GM18511 (cell line): ENCODE measurements around the gene TSHZ2.

Experiments
- ATAC-seq: cut with Tn5 transposase; IDR thresholded peaks from one replicate; pipeline ENCODE4 v1.9.1; 2021; ENCODE audit warnings: mild to moderate bottlenecking, moderate library complexity; ENCODE audit not compliant: unreplicated experiment

TSHZ2 gene

DNA sequence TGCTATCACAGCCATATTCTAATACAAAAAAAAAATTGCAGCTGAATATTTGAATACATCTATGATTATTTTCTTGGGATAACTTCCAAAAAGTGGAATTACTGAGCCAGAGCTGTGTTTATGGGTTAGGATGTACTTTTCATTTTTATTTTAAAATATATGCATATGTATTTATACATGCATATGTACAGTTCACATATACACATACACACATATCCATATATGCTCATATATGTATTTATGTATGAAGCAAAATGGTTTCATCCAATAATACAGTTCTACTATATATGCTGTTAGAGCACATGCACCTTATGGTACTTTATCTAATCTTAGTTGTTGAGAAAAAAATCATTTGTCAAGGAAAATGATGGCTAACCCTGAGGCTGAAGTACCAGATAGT lies 54.9 kb downstream of the TSHZ2 start:
- ATAC-seq = no peak

- ATAC-seq = no peak
Observed at GRCh38 chr20:53028337-53029007, 56.3 kb downstream of the TSHZ2 start.

GRCh38 chr20:53030061-53030460 lies 57.9 kb downstream of the TSHZ2 start:
- no peak for ATAC-seq

DNA sequence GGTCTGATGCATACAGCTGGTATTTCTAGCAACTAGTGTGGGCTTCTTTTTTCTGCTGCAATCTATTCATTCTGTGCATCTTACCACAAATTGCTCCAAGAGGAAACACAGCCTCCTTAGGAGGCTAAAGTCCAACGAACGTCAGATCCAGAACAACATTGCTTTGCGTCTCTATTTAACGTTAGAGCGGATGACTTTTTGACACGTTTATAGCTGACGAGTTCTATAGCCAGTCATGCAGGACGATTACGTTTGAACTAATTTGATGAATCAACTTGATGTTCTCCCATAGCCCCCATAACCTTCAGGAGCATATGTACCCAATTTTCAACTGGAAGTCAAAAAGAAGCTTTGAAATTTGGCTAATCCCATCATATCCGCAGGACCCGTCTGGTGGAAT lies 59.9 kb downstream of the TSHZ2 start:
- no peak for ATAC-seq

- no peak for ATAC-seq
Observed at GRCh38 chr20:53032478-53032932, 60.3 kb downstream of the TSHZ2 start.

- no peak for ATAC-seq
Observed at GRCh38 chr20:53033176-53033575, 61.0 kb downstream of the TSHZ2 start.

GRCh38 chr20:53034899-53035298 lies 62.7 kb downstream of the TSHZ2 start:
- ATAC-seq = no peak

DNA sequence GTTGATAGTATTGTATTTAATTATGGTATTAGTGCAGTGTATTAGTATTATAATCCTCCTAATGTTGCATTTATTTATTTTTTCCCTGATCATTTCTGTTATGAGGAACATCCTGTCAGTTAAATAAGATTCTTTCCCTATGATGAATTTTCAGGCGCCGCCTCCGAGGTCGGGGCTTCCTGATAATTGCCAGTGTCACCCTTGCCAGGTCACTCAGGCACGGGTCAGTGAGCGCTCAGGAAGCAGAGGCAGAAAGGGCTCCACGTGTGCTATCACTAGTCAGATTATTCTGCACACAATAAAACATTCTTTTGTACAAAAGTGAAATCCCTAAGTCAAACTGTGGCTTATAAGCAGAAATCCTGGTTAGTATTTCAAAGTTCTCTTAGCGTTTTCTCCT lies 64.8 kb downstream of the TSHZ2 start:
- ATAC-seq = no peak

- ATAC-seq = no peak
Observed at GRCh38 chr20:53037621-53038020, 65.5 kb downstream of the TSHZ2 start.

DNA sequence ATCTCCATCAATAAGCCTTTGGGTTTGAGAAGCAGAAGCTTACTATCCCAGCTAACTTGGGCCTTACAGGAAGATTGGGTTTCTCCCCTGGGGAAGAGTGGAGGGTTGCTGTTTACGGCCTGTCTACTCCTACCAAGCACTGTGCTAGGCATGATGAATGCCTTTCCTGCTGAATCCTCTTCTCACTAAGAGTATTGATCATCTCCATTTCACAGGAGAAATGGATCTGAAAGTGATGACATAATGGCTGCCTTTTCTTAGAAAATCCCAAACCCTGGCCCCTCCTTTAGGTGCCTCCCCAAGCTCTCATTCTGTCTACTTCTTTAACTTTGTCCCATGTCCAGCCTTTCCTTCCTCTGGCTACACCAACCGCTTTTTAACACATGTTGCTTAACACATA lies 66.1 kb downstream of the TSHZ2 start:
- ATAC-seq = no peak

DNA sequence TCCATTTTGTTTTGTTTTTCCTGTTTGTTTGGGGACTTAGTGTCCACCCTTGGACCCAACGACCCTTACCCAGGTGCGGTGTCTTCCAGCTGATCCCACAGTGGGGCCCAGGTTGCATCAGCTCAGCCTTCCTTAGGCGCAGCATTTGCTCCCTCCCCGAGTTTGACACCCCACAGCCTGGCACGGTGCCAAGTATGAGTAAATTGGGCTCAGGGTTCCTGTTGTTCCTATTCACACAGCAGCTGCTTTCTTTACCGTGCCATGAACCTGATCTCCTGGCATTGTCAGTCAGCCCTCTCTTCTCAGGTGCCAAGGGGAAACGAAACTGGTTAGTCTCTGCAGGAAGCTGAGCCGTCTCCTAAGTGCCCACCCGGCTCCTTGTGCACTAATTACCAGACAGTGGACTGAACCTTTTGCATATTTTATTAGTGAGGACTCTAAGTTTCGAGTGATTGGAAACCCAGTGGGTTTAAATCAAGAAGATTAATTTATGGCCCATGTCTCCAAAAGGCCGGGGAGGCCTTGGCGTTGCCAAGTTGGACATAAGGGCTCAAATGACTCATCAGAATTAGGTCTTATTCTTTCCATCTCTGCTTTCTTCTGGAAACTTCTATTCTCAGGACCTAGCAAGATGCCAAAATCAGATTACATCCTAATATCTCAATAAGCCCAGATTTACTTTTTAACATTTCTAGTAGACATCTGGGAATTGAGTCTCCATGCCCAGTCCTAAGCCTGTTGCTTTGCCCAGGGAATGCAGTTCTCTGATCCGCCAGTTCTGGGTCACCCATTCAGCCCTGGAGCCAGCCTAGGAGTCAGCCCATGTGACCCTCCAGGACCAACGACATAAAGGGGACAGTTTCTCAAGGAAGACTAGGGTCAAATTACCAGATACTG lies 68.8 kb downstream of the TSHZ2 start:
- no peak for ATAC-seq

DNA sequence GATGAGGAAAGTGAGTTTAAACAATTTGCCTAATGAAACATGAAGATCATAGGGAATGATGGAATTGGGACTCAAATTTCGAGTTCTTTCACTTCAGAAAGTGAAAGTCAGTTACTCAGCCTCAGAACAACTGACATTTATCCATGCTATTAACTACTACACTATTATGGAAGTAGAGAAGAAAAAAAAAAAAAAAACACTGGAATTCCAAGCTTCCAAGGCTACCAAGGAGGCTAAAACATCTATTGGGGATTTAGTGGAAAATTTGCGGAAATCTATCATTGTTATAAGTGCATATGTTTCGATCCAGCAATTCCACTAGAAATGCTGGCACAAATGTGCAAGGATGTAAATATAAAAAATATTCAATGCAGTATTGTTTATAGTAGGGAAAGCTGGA lies 70.4 kb downstream of the TSHZ2 start:
- ATAC-seq = no peak

DNA sequence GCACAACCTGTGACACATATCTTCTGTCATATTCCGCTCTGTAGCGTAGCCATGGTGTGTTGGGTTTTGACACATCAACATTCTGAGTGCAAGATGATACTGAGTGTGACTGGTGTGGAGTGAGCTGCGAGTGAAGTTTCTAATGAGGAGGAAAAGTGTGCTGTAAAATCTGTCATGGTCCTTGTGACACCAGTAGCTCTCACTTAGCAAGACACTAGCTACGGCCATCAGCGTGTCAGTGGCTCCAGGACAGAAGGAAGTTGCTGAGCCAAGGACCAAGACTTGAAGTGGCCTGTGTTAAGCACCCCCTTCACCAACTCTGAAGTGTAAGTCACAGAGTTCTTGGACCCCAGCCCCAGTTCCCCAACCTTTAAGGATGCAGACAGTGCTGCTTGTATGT lies 72.1 kb downstream of the TSHZ2 start:
- no peak for ATAC-seq

- ATAC-seq = no peak
Observed at GRCh38 chr20:53045941-53046340, 73.8 kb downstream of the TSHZ2 start.

DNA sequence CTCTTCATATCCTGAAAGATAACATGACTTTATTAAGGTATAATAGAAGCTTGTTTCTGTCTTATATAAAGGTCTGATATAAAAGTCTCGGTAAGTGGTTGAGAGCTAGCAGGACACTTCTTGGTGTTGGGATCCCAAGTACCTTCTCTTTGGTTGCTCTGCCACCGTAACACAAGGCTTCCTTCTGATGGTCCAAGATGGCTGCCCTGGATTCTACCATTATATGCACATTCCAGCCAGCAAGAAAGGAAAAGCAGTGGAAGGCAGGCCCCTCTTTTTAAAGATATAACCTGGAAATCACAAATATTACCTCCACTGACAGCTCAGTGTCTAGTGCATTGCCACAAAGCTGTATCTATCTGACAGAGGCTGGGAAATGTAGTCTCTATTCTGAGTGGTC lies 75.0 kb downstream of the TSHZ2 start:
- no peak for ATAC-seq

DNA sequence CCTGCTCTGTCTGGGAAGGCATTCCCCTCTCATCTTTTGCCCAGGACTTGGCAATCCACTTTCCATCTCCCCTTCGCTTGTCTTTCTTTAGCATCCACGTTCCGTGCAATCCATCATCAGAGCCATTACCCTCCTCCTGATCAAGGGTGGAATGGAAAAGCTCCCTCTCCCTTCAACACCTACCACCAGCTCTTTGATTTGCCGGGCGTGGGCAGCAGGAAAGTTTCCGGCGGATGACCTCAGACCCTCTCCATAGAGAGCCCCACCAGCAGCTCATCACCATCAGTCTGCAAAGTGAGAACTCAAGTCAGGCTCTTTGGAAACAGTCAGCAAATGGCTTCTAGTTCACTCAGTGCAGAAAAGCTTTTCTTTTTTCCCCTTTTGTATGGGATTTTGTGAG lies 76.2 kb downstream of the TSHZ2 start:
- ATAC-seq = no peak

DNA sequence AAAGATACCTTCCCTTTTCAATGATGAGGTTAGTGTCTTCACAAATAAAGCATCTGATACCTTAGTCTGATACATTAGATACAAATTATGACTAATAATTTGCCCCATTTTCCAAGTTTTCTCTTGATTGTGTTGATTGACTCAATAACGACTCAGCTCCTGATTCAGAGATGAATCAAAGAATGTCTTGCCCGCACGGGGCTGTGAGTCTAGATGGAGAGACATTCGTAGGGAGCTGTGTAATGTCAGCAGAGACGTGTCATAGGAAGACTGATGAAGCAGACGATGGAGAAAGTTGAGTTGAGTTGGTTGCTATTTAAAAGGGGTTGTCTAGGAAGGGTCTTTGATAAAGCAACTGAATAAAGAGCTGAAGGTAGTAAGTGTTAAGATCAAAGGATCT lies 78.2 kb downstream of the TSHZ2 start:
- ATAC-seq = no peak

DNA sequence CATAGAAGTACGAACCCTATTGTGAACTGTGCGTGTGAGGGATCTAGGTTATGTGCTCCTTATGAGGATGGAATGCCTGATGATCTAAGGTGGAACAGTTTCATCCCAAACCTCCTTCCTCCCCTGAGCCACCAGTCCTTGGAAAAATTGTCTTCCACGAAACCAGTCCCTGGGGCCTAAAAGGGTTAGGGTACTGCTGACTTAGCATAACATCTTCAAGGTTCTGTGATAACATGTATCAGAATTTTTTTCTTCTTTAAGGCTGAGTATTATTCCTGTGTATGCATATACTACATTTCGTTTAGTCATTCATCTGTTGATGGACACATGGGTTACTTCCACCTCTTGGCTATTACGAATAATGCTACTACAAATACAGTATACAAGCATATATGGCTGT lies 80.2 kb downstream of the TSHZ2 start:
- no peak for ATAC-seq

DNA sequence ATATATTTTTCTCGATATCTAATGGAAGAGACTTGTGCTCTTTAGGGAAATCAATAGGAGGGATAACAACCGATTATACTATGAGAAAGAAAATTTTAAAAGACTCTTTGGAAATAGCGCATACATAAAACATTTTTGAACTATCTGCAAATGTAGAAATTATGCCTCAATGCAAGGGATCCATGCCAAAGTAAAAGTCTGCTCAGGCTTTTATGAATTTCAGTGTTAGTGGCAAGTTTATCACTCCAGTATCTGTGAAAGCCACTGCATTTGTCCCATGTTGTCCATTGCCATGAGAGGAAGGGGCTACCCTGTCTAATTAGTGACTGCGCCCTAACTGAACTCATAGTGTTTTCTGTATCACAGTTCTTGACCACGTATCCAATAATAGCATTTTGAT lies 81.4 kb downstream of the TSHZ2 start:
- ATAC-seq = no peak

- ATAC-seq = no peak
Observed at GRCh38 chr20:53055367-53056067, 83.4 kb downstream of the TSHZ2 start.

DNA sequence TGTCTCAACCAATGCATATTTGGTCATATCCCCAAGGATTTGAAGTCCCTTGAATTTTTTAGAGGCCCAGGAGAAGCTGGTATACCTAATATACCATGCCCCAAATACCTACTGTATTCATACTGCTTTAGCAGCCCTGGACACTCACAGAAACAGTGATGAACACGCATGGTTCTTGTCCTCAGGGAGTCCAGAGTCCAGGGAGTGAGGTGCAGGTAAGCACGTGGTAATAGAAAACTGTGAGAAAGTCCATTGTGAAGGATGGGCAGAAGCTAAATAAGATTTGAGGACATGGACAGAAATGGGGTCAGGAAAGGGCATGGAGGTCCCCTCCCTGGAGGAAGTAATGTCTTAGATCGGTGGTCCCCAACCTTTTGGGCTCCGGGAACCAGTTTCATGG lies 85.4 kb downstream of the TSHZ2 start:
- no peak for ATAC-seq

DNA sequence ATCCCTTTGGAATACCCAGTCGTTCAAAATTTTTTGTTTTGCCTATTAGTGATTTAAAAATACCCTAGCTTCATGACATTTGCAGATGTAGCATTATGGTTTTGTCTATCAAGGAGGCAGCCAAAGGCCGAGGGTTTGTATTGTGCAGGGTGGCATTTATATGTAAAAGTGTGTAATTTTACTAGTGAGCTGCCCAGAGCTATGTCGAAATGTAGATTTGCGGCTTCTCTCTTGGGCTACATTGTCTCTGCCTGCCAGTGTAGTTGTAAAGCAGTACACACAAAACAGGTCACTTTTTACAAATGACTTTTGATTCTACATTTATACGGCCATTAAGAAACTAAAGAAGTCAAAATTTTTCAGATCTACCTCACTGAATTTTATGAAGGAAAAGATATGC lies 87.7 kb downstream of the TSHZ2 start:
- ATAC-seq = no peak
